DLD1 (cell line): ENCODE results near the gene UGT2B17.
"Not testable (repeated sequence)": the region's sequence is repeated elsewhere in the genome, so short reads cannot be mapped to it uniquely, and the experiment has no call there.

ENCODE experiments used
- in situ Hi-C: cut with HindIII; loops from 2 replicates; pipeline ENCODE4 v1.10.0; 2017; ENCODE audit warnings: low sequenced_read_pairs

Gene UGT2B17

DNA sequence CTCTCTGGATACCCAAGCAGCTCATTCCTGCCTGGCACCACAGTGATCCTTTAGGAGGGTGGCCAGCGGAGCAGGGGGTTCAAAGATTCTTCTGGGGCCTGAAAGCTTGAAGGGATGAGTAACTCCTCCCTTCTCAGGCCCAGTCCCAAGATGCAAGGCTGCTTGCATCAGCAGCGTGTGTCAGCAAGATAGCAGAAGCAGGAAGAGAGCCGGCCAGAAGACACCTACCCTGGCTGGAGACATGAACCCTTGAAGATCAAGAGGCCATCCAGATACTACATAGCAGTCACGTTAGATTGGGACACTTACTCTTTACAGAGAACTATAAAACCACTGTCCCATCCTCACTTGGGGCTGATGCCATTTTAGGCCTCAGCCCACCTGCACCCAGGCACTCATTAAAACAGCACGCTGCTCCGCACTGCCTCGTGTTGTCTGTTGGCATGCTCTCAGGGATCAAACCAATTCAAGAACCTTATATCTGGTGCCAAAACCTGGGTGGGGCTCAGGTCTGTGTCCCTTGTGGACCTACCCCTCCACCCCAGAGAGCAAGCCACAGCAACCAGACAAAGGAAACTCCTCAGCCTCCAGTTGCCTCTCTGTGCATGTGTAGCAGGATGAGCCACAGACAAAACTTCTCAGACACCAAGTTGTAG is 6.5 kb downstream of the UGT2B17 start:
- in situ Hi-C loops: no loop called here

DNA sequence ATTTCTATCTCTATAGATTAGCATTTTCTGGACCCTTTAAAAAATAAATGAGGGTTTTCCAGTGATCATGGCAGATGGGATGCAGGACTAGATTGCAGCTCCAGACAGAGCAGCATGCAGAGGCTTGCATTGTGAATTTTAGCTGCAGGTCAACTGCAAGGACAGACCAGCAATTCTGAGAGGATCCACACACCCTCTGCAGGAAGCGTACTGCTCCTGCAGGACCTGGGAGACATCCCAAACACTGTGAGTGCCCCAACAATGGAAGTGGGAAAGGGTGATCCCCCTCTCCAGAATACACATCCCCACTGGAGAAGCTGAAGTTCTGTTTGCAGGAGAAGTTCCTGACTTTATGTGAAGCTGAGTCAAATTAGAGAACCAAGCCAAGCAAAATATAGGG is 7.1 kb downstream of the UGT2B17 start:
- in situ Hi-C loops: not testable (repeated sequence)

DNA sequence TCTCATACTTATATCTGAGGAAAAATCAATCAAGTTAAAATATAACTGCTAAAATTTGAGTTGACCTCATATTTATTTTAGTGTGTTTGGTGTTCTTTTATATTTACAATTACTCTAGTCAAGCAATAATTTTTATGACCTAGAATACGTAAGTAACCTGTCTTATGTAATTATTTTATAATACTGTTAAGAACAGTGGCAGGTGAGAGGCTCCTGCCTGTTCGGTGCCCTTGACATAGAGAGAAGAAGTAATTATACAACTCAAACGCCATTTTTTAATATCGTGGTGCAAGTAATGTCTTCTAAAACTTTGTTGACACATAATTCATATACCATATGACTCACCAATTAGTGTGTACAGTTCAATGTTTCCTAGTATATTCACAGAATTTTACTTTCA is 7.6 kb downstream of the UGT2B17 start:
- in situ Hi-C loops: not testable (repeated sequence)

DNA sequence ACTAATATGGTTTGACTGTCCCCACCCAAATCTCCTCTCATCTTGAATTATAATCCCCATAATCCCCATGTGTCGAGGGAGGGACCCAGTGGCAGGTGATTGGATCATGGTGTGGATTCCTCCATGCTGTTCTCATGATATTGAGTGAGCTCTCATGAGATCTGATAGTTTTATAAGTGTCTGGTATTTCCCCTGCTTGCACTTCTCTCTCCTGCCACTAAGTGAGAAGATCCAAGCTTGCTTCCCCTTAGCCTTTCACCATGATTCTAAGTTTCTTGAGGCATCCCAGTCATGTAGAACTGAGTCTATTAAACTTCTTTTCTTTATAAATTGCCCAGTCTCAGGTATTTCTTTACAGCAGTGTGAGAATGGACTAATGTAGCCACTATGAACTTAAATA is 9.8 kb downstream of the UGT2B17 start:
- in situ Hi-C loops: not testable (repeated sequence)

DNA sequence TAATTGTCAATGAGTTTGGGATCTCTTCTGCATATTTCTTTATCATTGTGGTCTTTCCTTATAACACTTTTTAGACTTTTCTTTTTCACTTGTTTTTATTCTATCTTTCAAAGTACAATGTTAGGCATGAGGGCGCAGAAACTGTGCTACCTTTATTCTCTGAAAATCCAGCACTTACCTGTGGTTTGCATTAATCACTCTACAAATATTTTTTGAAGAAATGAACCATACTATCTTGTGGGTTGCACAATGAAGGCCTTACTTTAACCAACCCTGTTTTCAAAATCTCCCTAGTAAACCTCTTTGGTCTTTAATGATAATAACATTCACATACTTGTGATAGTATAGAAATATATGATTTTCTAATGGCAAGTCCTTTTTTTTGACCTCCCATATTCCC is 11.0 kb downstream of the UGT2B17 start:
- in situ Hi-C loops: not testable (repeated sequence)

DNA sequence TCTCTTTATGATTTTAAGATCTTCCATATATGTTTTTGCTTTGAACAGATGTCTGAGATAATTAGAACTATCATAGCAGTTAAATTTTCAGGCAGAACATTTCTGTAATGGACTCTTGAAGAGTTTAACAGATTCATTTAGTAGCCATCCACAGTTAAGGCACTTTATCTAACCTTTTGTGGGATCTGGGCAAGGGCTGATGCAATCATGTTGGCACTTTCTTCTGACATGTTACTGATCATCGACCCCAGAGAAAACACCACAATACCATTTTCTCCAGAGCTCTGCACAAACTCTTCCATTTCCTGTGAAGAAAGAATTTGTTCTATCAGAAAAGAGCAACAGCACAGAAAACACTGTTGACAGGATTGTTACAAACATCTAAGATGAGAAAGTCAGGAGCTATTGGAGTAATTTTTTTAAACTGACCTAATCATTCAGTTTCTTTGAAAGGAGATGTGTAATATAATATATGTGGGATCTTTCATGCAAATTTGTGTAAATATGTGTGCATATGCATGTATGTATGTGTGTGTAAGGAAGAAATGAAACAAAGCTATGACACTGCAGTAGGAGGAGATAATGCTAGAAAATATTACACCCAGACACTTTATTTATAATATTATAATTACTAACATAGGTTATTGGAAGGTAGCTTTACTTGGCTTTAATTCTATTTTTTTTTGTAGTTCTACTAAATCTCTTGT is 15.6 kb downstream of the UGT2B17 start:
- in situ Hi-C loops: not testable (repeated sequence)

DNA sequence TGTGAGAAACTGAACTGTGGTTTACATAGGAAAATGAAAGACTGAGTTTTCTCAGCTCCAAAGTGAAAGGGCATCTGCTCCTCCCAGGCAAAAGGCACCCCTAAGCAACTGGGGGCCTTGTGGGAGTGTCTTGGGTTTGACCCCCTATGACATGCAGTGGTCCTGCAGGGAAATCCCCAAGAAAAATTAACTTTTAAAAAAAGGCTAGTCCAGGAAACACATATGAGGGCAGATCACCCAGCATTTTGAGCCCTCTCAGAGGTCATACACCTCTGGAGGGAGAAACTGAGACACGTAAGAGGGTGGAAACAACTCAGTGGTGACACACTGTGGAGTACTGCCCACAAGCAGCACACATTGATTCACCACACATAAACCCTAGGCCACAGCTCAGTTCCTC is 22.3 kb downstream of the UGT2B17 start:
- in situ Hi-C loops: not testable (repeated sequence)

DNA sequence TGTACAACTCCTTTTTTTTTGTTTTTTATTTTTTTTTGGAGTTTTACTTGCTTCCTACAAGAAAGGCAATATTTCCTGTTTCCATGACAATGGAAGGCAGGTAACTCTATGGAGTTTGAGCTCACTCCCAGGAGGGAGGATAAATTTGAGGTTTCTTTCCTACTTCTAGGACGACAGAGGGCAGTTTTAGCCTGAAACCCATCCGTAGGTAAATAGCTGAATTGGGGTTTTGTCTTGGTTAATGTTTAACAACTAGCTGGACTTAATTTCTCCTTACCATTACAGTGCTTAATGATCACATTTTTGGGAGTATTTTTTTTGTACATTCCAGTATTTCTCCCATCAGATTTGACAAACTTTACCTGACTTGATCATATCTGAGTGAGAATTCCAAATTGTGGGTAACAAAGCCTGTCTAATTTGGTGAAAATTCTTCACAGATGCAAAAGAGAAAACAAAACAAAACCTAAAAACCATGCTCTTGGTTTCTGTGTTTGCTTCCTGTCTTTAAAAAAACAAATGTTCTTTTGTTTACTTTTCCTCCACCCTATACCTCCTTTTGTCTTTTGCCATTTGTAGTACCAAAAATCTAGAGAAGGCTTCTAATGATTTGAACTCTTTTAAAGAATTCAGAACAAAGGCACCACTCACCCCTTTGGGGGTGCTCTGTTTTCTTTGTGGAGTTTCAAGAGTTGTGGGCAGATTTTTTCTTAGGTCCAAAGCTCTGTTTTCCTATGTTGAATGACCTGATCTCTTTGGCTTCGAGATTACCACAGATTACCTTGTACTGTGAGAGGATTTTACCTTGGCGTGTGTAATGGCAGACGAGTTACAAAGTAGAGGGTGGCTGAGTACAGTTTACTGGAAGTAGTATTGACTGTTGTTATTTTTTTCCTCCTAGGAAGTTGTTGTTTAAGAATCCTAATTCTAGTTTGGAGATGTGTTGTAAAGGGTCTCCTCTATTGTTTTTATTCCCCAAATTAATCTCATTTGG is 23.0 kb downstream of the UGT2B17 start:
- in situ Hi-C loops: not testable (repeated sequence)

DNA sequence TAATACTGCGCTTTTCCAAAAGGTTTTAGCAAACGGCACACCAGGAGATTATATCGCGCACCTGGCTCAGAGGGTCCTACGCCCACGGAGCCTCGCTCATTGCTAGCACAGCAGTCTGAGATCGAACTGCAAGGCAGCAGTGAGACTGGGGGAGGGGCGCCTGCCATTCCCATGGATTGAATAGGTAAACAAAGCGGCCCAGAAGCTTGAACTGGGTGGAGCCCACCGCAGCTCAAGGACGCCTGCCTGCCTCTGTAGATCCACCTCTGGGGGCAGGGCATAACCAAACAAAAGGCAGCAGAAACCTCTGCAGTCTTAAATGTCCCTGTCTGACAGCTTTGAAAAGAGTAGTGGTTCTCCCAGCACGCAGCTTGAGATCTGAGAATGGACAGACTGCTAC is 33.4 kb downstream of the UGT2B17 start:
- in situ Hi-C loops: not testable (repeated sequence)

DNA sequence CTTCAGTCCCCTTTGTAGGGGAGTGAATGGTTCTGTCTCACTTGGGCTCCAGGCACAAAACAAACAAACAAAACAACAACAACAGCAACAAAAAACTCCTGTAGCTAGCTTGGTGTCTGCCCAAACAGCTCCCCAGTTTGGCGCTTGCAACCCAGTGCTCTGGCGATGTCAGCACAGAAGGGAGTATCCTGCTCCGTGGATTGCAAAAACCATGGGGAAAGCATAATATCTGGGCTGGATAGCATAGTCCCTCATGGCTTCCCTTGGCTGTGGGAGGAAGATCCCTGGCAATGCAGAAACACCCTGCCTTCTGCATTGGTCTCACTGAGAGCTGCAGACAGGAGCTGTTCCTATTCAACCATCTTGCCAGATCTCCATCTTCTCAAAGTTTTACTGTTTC is 39.7 kb downstream of the UGT2B17 start:
- in situ Hi-C loops: no loop called here

DNA sequence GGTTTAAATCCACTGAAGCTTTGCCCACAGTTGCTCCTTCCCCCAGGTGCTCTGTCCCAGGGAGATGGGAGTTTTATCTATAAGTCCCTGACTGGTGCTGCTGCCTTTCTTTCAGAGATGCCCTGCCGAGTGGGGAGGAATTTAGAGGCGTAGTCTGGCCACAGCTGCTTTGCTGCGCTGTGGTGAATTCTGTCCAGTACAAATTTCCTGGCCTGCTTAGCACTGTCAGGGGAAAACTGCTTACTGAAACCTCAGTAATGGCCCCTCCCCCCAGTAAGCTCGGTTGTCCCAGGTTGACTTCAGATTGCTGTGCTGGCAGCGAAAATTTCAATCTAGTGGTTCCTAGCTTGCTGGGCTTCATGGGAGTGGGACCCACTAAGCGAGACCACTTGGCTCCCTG is 40.1 kb downstream of the UGT2B17 start:
- in situ Hi-C loops: no loop called here

DNA sequence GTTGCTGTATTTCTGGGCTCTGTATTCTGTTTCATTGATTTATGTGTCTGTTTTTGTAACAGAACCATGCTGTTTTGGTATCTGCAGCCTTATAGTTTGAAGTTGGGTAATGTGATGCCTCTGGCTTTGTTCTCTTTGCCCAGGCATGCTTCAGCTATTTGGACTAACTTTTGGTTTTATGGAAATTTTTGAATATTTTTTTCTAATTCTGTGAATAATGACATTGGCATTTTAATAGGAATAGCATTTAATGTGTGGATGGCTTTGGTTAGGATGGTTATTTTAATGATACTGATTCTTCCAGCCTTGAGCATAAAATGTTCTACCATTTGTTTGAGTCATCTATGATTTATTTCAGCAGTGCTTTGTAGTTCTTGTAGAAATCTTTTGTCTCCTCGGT is 53.9 kb downstream of the UGT2B17 start:
- in situ Hi-C loops: not testable (repeated sequence)

DNA sequence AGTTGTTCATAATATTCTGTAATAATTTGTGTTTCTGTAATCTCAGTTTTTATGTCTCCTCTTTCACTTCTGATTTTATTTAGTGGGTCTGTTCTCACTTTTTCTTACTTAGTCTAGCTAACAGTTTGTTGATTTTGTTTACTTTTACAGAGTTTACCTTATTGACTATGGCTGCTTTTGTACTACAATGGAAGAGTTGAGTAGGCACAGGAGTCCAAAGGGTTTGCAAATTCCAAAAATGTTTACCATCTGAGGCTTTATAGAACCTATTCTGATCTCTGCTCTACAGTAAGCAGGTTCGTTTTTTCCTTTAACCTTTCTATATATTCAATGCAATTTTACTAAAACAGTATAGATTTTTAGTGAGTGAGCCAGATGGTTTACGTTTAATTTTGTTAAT is 55.1 kb downstream of the UGT2B17 start:
- in situ Hi-C loops: no loop called here

DNA sequence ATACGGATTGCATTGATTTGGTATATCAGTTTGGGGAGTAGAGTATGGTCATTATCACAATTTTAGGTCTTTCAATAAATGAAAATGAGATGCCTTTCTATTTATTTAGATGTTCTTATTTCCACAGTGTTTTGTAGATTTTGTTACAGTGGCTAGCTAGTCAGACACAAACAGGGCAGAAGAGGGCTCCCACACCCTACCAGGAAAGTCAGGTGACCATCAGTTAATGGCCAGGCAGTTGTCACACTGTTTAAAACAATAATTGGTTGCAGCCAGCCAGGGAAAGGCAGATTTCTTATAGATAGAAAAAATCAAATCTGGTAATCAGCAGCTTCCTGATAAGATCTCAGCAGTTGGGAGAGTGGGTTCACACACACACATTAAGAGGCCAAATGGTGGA is 57.2 kb downstream of the UGT2B17 start:
- in situ Hi-C loops: no loop called here

DNA sequence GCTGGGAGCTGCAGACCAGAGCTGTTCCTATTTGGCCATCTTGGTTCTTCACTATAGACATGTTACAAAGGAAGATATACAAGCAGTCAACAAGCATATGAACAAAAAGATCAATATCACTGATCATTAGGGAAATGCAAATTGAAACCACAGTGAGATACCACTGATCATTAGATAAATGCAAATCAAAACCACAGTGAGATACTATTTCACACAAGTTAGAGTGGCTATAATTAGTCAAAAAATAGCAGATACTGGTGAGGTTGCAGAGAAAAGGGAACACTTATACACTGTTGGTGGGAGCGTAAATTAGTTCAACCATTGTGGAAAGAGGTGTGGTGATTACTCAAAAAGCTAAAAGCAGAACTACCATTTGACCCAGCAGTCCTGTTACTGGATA is 70.7 kb downstream of the UGT2B17 start:
- in situ Hi-C loops: not testable (repeated sequence)

DNA sequence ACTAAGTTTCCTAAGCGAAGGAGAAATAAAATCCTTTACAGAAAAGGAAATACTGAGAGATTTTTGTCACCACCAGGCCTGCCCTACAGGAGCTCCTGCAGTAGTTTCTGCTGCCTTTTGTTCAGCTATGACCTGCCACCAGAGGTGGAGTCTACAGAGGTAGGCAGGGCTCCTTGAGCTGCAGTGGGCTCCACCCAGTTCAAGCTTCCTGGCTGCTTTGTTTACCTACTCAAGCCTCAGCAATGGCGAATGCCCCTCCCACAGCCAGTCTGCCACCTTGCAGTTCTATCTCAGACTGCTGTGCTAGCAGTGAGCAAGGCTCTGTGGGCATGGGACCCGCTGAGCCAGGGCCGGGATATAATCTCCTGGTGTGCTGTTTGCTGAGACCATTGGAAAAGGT is 71.3 kb downstream of the UGT2B17 start:
- in situ Hi-C loops: not testable (repeated sequence)

DNA sequence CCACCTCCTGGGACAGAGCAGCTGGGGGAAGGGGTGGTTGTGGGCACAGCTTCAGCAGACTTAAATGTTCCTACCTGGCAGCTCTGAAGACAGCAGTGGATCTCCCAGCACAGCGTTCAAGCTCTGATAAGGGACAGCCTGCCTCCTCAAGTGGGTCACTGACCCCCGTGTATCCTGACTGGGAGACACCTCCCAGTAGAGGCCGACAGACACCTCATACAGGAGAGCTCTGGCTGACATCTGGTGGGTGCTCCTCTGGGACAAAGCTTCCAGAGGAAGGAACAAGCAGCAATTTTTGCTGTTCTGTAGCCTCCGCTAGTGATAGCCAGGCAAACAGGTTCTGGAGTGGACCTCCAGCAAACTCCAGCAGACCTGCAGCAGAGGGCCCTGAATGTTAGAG is 72.7 kb downstream of the UGT2B17 start:
- in situ Hi-C loops: not testable (repeated sequence)

DNA sequence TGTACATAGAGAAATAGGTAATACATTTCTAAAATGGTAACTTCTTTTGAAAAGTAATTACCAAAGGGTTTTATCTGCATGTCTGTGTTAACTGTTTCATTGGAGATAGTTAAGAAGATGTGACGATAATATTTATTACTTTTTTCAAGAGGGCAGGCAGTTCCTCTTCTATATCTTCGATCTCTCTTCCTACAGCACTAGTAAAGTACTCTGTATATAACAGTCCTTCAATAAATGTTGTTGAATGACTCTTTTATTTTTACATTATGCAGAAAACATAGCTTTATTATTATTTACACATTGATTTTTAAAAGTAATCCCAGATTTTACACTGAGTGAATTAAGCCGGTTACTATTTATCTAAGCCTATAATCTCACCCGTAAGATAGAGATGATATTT is 77.1 kb downstream of the UGT2B17 start:
- in situ Hi-C loops: no loop called here

DNA sequence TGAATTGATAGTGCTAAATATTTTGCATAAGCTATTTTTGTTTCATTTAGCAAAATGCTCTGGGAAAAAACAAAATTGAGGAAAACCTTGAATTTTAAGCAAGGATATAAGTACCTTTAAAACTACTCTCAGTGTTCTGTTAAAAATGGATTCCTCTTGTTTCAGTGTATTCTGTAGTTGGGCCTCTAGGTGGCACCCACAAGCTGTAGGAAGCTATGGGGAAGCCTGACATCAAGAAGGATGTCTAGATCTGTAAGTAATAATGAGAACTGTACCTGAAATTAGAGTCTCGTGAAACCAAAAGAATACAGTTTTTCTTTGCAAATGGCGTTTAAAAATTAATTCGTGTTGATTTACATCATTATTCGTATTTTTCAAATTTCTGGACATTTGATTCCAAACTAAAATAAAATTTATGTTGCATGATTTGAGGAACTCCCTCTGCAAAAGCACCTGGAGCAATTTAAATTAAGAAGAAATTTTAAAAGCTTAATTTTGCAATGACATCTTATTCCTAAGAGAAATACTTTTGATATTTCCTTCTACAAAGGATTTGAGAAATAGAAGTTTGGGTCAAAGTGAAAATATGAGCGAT is 77.6 kb downstream of the UGT2B17 start:
- in situ Hi-C loops: no loop called here

DNA sequence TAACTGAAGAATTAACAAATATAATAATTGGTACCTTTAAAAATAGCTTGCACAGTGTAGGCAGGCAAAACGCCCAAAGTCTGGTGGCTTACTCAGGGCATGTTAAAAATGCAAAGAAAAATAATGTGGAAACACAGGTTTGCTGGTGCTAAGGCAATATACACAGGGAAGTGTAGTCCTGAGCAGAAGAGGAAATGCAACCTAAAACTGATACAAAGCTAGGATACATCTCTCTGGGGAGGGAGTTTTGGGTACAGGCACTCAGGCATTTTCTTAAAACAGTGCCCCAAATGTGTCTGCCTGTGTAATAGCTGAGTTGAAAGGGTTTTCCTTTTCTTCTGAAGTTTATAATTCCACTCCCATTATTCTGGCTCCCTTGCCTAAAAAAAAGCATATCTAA is 81.4 kb downstream of the UGT2B17 start:
- in situ Hi-C loops: no loop called here

DNA sequence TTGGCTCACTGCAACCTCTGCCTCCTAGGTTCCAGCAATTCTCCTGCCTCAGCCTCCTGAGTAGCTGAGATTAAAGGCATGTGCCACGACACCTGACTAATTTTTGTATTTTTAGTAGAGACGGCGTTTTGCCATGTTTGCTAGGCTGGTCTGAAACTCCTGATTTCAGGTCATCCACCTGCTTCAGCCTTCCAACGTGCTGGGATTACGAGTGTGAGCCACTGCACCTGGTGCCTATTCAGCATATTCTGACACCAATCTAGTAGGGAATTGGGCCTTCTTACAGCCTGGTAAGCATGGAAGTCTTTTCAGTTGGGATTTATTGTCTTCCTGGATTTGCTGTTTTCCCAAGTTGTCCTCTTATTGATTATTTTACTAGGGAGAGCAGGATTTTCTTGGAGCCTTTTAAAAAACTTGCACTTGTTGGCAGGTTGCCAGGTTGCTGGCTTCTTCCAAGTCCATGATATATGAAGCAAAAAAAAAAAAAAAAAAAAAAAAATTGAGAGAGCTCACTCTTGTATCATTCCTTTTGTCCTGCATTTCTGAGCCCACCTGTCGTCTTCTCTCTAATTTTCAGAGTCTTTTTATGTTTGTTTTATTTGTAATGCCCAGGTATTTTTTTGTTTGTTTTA is 85.2 kb downstream of the UGT2B17 start:
- in situ Hi-C loops: no loop called here
